Glomerular endothelial cell (primary cell): ENCODE measurements around the gene SLC48A1. TPM values are rescaled to one million over a fixed set of nuclear protein-coding genes. Genes with fewer than 3 reads are reported as not detected.

ENCODE experiments used
- DNase-seq: peaks from one replicate; pipeline ENCODE4 v3.0.0-alpha.2; 2011; ENCODE audit warnings: low read depth, low spot score; ENCODE audit errors: extremely low read depth
- total RNA-seq: library from RNA; depleted of rRNA; stranded (reverse); fragments of >200 nt; gene quantifications from 2 replicates; pipeline ENCODE4 v1.2.3, GENCODE V29; 2015

Gene SLC48A1
- total RNA-seq, result 11.9 and 26.2 TPM in 2 replicates

DNA sequence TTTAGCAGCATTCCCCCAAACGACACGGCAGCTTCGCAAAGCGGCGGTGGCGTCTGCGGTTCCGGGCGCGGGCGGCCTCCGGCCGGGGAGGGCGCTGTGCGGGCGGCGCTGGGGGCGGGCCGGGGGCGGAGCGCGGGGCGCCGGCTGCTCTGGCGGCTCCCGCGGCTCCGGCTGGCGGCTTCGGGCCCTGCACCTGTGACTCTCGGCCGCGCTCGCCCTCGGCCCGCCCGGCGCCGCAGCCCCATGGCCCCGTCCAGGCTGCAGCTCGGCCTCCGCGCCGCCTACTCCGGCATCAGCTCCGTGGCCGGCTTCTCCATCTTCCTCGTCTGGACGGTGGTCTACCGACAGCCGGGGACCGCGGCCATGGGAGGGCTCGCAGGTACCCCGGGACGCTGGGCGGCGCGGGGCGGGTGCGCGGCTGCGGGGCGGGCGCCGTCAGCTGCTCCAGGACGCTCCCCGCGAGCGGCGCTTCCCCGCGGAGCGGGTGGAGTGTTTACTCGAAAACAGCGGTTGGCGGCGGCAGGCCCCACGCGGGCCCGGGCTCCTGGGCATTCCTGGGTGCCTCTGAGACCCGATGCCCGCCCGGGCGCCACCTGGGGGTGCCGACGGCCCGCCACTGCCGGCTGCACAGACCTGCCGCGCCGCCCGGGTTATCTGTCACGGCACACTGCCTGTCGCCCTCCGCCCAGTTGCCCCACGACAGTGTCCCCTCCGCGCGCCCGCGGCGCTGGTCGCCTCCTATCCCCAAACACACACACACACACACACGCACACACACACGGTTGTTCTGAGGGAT is at the start of gene SLC48A1:
SLC48A1 (plus strand) TSS at position 177 of the 796 bp plus-strand sequence; CDS start at position 244, 67 bp downstream.
- no peak for DNase-seq

- DNase-seq, result no peak
Measured at GRCh38 chr12:47725091-47725772, 47.8 kb upstream of the SLC48A1 start, which contains the start of gene ENDOU. Gene ENDOU (minus strand): TSS chr12:47725490. CDS start chr12:47725413, 77 bp downstream.

DNA sequence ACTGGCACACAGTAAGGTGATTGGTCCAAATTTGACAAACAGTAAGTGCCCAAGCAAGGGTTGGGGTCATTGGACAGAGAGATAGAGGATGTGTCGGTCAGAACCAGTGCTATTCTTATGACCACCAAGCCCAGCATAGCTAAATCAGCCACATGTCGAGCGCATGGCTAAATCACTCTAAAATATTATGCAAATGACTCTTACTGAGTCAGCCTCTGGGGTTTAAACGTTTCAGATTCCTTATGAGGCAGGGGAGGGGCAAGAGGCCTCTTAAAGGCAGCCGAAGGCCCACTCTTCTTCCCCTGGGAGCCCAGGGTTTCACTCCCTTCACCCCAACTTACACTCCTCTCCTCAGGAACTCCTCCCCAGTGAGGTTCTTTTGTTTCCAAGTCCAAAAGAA is 47.1 kb upstream of the SLC48A1 start:
- DNase-seq, result no peak

DNA sequence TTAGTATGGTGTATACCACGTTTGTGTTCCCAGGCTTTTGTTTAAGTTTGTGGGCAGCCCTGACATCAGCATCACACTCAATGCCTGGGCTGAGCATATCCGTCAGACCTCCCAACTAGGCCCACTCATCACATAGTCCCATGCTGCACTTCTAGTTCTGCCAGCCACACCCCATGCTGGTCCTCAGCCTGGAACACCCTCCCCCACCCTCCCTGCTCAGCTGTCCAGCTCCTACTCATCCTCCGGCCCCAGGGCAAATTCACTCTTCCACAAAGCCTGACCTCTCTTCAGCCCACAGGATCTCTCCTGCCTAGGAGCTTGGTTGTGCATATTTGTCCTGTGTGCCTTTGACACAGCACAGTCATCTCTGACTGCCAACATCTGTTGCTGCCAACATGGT is 43.8 kb upstream of the SLC48A1 start:
- no peak for DNase-seq

- DNase-seq, result no peak
Measured at GRCh38 chr12:47730341-47730744, 42.7 kb upstream of the SLC48A1 start.

DNA sequence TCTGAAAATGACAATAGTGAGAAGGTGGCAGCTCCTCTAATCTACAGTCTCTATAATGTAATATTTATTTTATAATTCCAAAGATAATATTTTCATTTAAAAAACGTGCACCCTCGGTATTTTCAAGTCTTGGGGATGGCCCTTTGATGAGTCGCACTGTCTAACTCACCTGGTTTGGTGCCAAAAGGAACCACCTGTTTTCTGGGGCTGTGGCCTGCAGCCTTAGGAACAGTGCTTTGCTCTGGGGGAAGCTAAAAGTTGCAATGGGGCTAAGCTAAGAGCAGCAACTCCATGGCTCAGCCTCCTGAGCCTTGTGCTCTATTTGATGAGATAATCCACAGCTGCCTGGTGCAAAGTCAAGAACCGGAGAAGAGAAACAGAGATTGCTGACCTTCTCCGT is 41.3 kb upstream of the SLC48A1 start:
- no peak for DNase-seq

DNA sequence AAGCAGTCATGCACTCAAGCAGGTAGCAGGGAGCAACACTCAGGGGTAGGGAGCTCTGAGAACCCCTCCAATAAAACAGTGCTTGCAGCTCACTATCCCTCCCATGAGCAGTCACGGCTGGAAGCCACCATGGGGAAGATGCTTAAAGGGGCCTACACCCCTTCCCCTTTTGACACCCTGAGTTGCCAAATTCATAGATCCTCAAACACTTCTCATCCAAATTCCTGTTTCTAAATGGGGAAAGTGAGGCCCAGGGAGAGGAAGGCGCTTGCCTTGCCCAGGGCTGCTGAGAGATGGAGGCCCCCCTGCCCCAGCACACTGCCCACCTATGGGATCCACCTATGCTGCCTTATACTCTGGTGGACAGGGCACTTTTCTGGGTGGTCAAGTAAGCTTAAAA is 40.5 kb upstream of the SLC48A1 start:
- no peak for DNase-seq

GRCh38 chr12:47733142-47733541 is 39.9 kb upstream of the SLC48A1 start:
- DNase-seq, result no peak

DNA sequence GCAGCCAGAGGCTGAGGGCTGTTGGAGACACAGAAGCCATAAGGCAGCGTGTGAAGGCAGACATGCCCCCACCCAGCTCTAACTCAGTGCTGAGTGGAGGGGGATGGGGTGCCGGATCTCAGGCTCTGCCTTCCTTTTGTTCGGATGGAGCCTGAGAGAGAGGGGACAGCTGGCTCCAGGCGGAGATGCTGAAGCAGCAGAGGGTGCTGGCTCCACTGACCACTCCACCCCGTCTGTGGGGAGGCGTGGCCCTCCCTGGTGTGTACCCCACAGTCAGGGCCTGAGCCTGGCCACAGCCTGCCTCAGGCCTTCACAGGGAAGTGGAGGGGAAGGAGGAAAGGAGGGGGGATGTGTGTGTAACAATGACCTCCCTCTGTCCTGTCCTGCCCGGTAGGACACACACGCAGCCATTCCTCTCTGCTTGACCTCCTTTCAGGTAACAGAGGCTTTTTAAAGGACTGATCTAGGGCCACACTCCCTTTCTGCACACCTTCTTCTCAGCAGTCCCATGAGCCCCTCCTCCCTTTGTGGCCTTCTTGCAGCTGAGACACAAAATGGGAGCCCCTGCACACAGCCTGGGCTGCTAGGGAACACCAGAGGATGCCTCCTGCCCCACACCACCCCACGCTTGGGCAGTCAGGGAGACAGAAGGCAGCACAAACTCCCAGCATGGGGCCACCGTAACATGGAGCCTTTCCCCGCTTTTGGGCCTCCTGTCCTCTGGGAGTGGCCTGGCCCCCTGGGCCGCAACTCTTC is 38.1 kb upstream of the SLC48A1 start:
- DNase-seq, result no peak

DNA sequence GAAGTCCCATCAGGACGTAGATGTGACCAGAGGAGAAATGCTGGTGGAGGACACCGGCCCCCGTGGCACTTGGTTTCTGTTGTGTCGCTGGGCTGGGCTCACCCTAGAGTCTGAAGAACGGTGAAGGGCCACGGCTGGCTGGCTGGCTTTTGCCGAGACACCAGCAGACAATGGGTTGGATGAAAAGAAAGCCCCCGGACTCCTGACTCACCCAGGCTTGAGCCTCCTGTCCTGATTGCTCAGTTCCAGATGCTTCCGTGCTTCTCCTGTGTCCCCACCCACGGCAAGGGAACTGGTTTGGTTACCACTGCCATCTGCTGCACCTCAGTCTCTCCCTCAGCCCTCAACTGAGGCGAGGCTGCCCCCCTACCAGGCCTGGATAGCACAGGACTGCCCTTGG is 37.4 kb upstream of the SLC48A1 start:
- no peak for DNase-seq

DNA sequence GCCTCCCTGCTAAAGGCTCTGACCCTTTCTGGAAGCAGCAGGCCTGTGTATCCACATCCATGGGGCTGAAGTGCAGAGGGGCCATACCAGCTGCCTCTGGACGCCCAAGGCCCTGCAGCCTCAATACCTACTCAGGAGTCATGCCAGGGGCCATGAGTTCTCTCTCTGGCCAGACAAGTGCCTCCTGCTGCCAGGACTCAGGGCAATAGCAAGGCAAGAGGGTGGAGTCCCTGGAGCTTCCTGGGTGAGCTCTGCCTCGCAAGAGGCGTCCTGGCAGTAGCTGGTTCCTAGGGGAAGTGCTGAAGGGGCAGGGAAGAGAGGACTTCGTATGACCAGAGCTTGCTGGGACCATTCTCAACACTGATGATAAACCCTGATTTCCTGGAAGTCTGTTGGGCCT is 36.8 kb upstream of the SLC48A1 start:
- DNase-seq, result no peak

DNA sequence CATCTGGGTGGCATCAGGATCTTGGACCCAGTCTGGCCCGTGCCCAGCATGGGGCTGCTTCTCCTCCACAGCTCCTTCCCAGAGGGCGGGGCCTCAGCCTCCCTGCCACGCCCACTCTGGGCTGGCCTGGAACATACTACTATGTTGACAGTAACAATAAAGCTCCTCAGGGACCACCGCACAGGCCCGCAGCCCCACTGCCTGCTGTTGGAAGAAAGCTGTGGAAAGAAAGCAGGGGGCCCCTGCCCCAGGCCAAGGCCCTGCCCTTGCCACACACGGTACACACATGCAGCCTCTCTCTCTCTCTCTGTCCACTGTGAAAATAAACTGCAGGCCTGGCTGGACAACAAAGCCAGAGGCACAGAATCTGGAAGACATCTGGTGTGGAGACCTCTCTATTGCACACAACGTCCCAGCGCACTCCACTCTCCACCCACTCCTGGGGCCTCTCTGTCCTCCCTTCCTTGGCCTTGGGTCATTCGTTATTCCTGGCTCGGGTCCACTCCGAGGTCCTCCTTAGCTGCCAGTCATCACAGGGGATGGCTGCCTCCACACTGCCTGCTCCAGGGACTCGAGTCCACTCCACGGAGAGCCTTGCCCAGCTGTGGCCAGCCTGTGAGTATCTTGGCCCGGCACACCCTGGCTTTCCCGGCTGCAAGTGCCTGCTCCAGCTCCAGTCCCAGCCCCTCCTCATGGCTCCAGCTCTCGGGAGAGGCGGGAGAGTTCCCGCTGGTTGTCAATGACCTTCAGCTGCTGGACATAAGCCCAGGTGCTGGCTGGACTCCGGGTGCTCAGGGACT is 36.0 kb upstream of the SLC48A1 start:
- DNase-seq, result no peak

- no peak for DNase-seq
Measured at GRCh38 chr12:47737936-47738594, 35.0 kb upstream of the SLC48A1 start.

DNA sequence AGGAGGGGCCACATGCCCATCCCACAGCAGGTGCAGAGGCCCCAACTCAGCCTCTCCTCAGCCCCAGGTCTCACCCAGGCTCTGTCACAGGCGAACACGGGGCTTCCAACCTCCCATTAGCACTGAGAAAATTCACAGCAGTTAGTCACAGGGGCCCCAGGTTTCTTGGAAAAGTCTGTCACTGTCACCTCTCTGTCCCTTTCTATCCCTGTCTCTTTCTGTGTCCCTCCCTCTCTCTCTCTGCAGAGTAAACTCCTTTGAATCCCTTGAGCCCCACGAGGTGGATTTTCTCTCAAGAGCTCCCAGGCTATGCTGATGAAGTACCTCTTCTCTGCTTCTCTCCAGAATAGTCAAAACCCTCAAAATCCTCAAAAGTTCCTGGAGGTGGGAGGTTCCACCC is 33.7 kb upstream of the SLC48A1 start:
- DNase-seq, result no peak

DNA sequence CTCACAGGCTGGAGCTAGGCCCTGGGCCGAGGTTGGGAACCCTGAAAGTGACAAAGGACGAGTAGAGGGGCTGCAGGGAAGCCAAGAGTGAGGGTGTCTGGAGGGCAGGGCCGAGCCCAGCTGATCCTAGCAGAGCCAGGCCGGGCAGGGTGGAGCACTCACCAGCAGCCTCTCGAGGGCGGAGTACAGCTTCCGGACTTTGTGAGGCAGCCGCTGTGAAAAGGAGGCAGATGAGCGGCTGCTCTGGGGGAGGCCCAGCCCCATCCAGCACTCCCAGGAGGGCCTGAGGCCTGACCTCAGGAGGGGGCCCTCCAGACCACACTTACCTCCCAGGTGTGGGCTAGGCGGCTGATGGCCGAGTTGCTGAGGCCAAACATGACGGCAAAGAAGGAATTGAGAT is 33.1 kb upstream of the SLC48A1 start:
- no peak for DNase-seq

GRCh38 chr12:47740606-47741339 is 32.3 kb upstream of the SLC48A1 start:
- DNase-seq, result no peak

GRCh38 chr12:47741340-47741703 is 31.7 kb upstream of the SLC48A1 start:
- no peak for DNase-seq

GRCh38 chr12:47742253-47742825 is 30.7 kb upstream of the SLC48A1 start:
- no peak for DNase-seq

- no peak for DNase-seq
Measured at GRCh38 chr12:47743311-47743860, 29.7 kb upstream of the SLC48A1 start.
